K562 (cell line): ENCODE measurements around the gene SLC25A18. TPM values are rescaled to one million over a fixed set of nuclear protein-coding genes. Genes with fewer than 3 reads are reported as not detected.

Experiments
- ATAC-seq: fragments of 200-7000 bp; cut with Tn5 transposase; 3 replicates; pipeline ENCODE4 v1.9.1; 2020; ENCODE audit warnings: moderate library complexity
- BruUV-seq: library from RNA; stranded (reverse); fragments of 400-500 nt; replicated peaks from 2 replicates; lab custom pipeline; 2021; lab: Mats Ljungman, UMichigan
- CTCF ChIA-PET: fragments of 300-600 bp; formaldehyde crosslinking; extraction: SDS; loops from one replicate; lab custom pipeline; 2021; ENCODE audit warnings: low intra/inter-chr PET ratio; lab: Yijun Ruan, JAX
- POLR2A ChIA-PET: fragments of 300-600, 350-650 bp; sonication (Branson Sonifier 250); formaldehyde crosslinking; extraction: SDS; loops from one replicate; lab custom pipeline; 2021; ENCODE audit warnings: antibody characterized with exemption, inconsistent platforms; lab: Yijun Ruan, JAX
- DNase-seq, 4 experiments: peaks; one replicate each; pipeline versions ENCODE4 v3.0.0 to v3.0.0-alpha.2; 2011 to 2018; ENCODE audit warnings: low spot score in 3 of 4, mixed read lengths in 3 of 4; ENCODE audit errors: extremely low read depth in 1 of 4
- FAIRE-seq: peaks from 2 replicates; lab custom pipeline; 2011; peaks lifted over from hg19 to GRCh38; lab: Jason Lieb, UNC
- H2AFZ ChIP-seq: 2 replicates; pipeline ENCODE4 v1.6.0; 2011; ENCODE audit warnings: low read depth, low read length, control low read depth, inconsistent platforms
- H3K27ac ChIP-seq: fragments of 200-600 bp; 3 replicates; pipeline ENCODE4 v1.8.0; 2011; ENCODE audit warnings: low read depth, mild to moderate bottlenecking, control low read depth, inconsistent platforms, low read length, moderate library complexity, mixed read lengths; ENCODE audit errors: extremely low read depth
- H3K27me3 ChIP-seq, 2 experiments: fragments of 300-600 bp in 1 of 2; 2 replicates in 1 of 2; 3 replicates in 1 of 2; pipeline versions ENCODE4 v1.6.0 to v1.8.0; 2011; ENCODE audit warnings: inconsistent platforms in 2 of 2, low read length in 2 of 2, mild to moderate bottlenecking in 1 of 2, mixed read lengths in 1 of 2, moderate library complexity in 1 of 2; ENCODE audit not compliant: control insufficient read depth in 2 of 2, insufficient read depth in 2 of 2
- H3K36me3 ChIP-seq: fragments of 300-600 bp; 3 replicates; pipeline ENCODE4 v1.8.0; 2011; ENCODE audit warnings: mild to moderate bottlenecking, low read length, inconsistent platforms; ENCODE audit not compliant: control insufficient read depth, insufficient read depth
- H3K4me1 ChIP-seq, 2 experiments: fragments of 200-600 bp in 1 of 2; replicated peaks in 1 of 2; 2 replicates in 1 of 2; 3 replicates in 1 of 2; pipeline versions ENCODE4 v1.5.1 to v1.8.0; 2011; ENCODE audit warnings: inconsistent platforms in 2 of 2, low read length in 2 of 2, mild to moderate bottlenecking in 1 of 2, mixed read lengths in 1 of 2, moderate library complexity in 1 of 2; ENCODE audit not compliant: control insufficient read depth in 2 of 2, insufficient read depth in 2 of 2
- H3K4me2 ChIP-seq: 2 replicates; pipeline ENCODE4 v1.6.1; 2011; ENCODE audit warnings: low read length, control low read depth, inconsistent platforms, mixed read lengths; ENCODE audit not compliant: insufficient read depth
- H3K4me3 ChIP-seq: fragments of 200-600 bp; sonication (generic), shearing (Covaris generic); 2 replicates; pipeline ENCODE4 v1.5.1; 2016; ENCODE audit warnings: control low read depth, inconsistent platforms
- H3K79me2 ChIP-seq: fragments of 200-600 bp; 3 replicates; pipeline ENCODE4 v1.8.0; 2011; ENCODE audit warnings: low read length, inconsistent platforms; ENCODE audit not compliant: control insufficient read depth, insufficient read depth
- H3K9ac ChIP-seq, 2 experiments: 2 replicates each; pipeline versions ENCODE4 v1.6.0 to v1.6.1; 2011; ENCODE audit warnings: low read depth in 2 of 2, low read length in 2 of 2, control low read depth in 1 of 2, inconsistent platforms in 1 of 2, mild to moderate bottlenecking in 1 of 2, mixed read lengths in 1 of 2; ENCODE audit not compliant: insufficient read depth in 1 of 2
- H3K9me1 ChIP-seq: one replicate; pipeline ENCODE4 v1.6.0; 2011; ENCODE audit warnings: inconsistent platforms, mild to moderate bottlenecking, low read length, moderate library complexity; ENCODE audit not compliant: control insufficient read depth, insufficient read depth
- H3K9me3 ChIP-seq: replicated peaks from 2 replicates; pipeline ENCODE4 v1.5.1; 2011; ENCODE audit warnings: low read depth, low read length, inconsistent platforms; ENCODE audit not compliant: control insufficient read depth, insufficient read depth
- H4K20me1 ChIP-seq: replicated peaks from 2 replicates; pipeline ENCODE4 v1.6.1; 2011; ENCODE audit warnings: low read length, inconsistent platforms, mixed read lengths; ENCODE audit not compliant: control insufficient read depth, insufficient read depth
- BCL6 ChIP-seq: fragments of 250-450 bp; sonication (Bioruptor Pico); IDR thresholded peaks from 2 replicates; pipeline ENCODE4 v1.4.0; 2020
- BCOR ChIP-seq: fragments of 450-650 bp; IDR thresholded peaks from 2 replicates; pipeline ENCODE4 v1.6.1; 2016
- CBFA2T2 ChIP-seq: fragments of 450-650 bp; conservative IDR thresholded peaks from 2 replicates; pipeline ENCODE4 v1.6.1; 2017; ENCODE audit warnings: mild to moderate bottlenecking
- ETV1 ChIP-seq: fragments of 450-650 bp; conservative IDR thresholded peaks from 2 replicates; pipeline ENCODE4 v1.6.1; 2016; ENCODE audit warnings: missing genetic modification characterization, control low read depth, low read depth, missing compliant biosample characterization
- FOXP1 ChIP-seq: sonication (generic); formaldehyde crosslinking; IDR thresholded peaks from 2 replicates; pipeline ENCODE4 v1.8.0; 2022; ENCODE audit warnings: mild to moderate bottlenecking, missing genetic modification reagents
- MTA2 ChIP-seq: fragments of 450-650 bp; IDR thresholded peaks from 2 replicates; pipeline ENCODE4 v1.6.1; 2016; ENCODE audit warnings: low read depth
- MYBL2 ChIP-seq, 2 experiments: fragments of 450-650 bp in 1 of 2; sonication (generic) in 1 of 2; formaldehyde crosslinking in 1 of 2; IDR thresholded peaks; 2 replicates each; pipeline versions ENCODE4 v1.6.1 to v1.8.1; 2017 to 2022; ENCODE audit warnings: borderline replicate concordance in 1 of 2, inconsistent platforms in 1 of 2, low read depth in 1 of 2, mild to moderate bottlenecking in 1 of 2, missing genetic modification reagents in 1 of 2, moderate library complexity in 1 of 2
- SNAPC5 ChIP-seq: fragments of 250-450 bp; sonication (Bioruptor Pico); IDR thresholded peaks from 2 replicates; pipeline ENCODE4 v1.8.0; 2021; ENCODE audit warnings: moderate library complexity, mild to moderate bottlenecking, inconsistent platforms
- ZNF436 ChIP-seq: fragments of 250-450, 450-650 bp; sonication (Bioruptor Pico); formaldehyde crosslinking; IDR thresholded peaks from 2 replicates; pipeline ENCODE4 v1.7.0; 2020; ENCODE audit warnings: mild to moderate bottlenecking
- ZNF511 ChIP-seq: sonication (generic); formaldehyde crosslinking; IDR thresholded peaks from 2 replicates; pipeline ENCODE4 v1.8.0; 2022; ENCODE audit warnings: mild to moderate bottlenecking, missing genetic modification reagents
- WGBS: fragments of 100-300 bp; shearing (Covaris generic); methylation state at CpG from one replicate; pipeline ENCODE4 v1.1.6; 2016; ENCODE audit warnings: low coverage, mixed read lengths; ENCODE audit not compliant: insufficient coverage; ENCODE audit errors: missing lambda C conversion rate; 5-methylcytosine and 5-hydroxymethylcytosine counted together
- in situ Hi-C: fragments of 300-500 bp; cut with MboI; formaldehyde crosslinking; loops from 4 replicates; pipeline ENCODE4 v1.15.0; 2018; ENCODE audit warnings: inconsistent platforms, mixed read lengths
- intact Hi-C: fragments of 100-400 bp; cut with micrococcal nuclease; formaldehyde crosslinking; loops from 2 replicates; pipeline ENCODE4 v1.14.2; 2022
- polyA plus RNA-seq, 8 experiments: library from polyadenylated mRNA; depleted of rRNA in 4 of 8; stranded (reverse) in 5 of 8; unstranded in 3 of 8; fragments of >200 nt; fragmentation: Nextera tagmentation in 2 of 8; fragmentation: Illumina TruSeq in 1 of 8; extraction: Ambion mirVana in 2 of 8; extraction: Trizol in 1 of 8; gene quantifications; 2 replicates each; pipeline versions ENCODE4 v1.2.1 to v1.2.3, GENCODE V29; 2011 to 2014; ENCODE audit warnings: inconsistent platforms in 1 of 8, missing spikeins in 1 of 8
- total RNA-seq, 7 experiments: library from RNA; depleted of rRNA in 6 of 7; stranded (reverse); fragments of >200 nt in 6 of 7; fragmentation: Illumina TruSeq in 2 of 7; extraction: Trizol in 2 of 7; gene quantifications; 2 replicates each; pipeline versions ENCODE4 v1.2.1 to v1.2.3, GENCODE V29; 2011 to 2021; ENCODE audit warnings: low replicate concordance in 1 of 7

The SLC25A18 gene
- total and polyA plus RNA-seq, 9 of the 15 experiments (the other 6 are each of a cell fraction or from before 2014, with no cell fraction given) = 0.04 TPM; not detected in 8

- Histone ChIP-seq H3K9me3 (no peaks in the 10 kb centered on the region), H4K20me1 (no peaks in the 10 kb centered on the region), H3K4me1 (no peaks in the 10 kb centered on the region), H3K36me3 (peaks cover 70% of the 10 kb centered on the region), H3K27me3 (no peaks in the 10 kb centered on the region), H2AFZ (no peak overlapping the region), H3K79me2 (peaks cover 9% of the 10 kb centered on the region; the same call in 1 of the 3 replicates), H3K27ac (no peak overlapping the region), H3K9ac (no peak overlapping the region), H3K4me3 (no peak overlapping the region), H3K9me1 (no peaks in the 10 kb centered on the region), H3K4me2 (no peak overlapping the region)
- TF ChIP-seq MTA2 (no peak), ZNF511 (CRISPR knock-in tag) (no peak), BCL6 (no peak), BCOR (no peak), ZNF436 (CRISPR knock-in tag) (no peak), SNAPC5 (CRISPR knock-in tag) (no peak), CBFA2T2 (no peak), ETV1 (tag) (no peak), MYBL2 (IDR thresholded peaks at IDR 0.05; ENCODE audit: low read depth) (no peak), MYBL2 (CRISPR knock-in tag; IDR thresholded peaks at IDR 0.05; ENCODE audit: borderline replicate concordance) (no peak), FOXP1 (CRISPR knock-in tag) (no peak)
- no peak for FAIRE-seq
- ChIA-PET CTCF (no interaction called here), POLR2A (interaction anchor here (1.5 to 1.8 kb wide), 2 partner anchors 9 to 10 kb away, joined by 4 to 8 read pairs; no protein-coding TSS in a partner anchor)
- ATAC-seq = no peak
- no peak for DNase-seq
- no TSS peak for BruUV-seq
- 59% methylated on average over 3 of the region's 3 CpGs for WGBS
- intact Hi-C loops = no loop called here
- in situ Hi-C loops = no loop called here
Observed at GRCh38 chr22:17612057-17612456, 48.8 kb downstream of the SLC25A18 start.
